Loucy (cell line): ENCODE data around the gene QRICH1.

Experiments
- CTCF ChIP-seq: fragments of 200-600 bp; sonication (generic); conservative IDR thresholded peaks from 2 replicates; pipeline ENCODE4 v1.5.1; 2014; ENCODE audit warnings: mild to moderate bottlenecking, antibody characterized with exemption, low read length
- EZH2phosphoT487 ChIP-seq: fragments of 200-600 bp; IDR thresholded peaks from 2 replicates; pipeline ENCODE4 v1.6.1; 2018; ENCODE audit warnings: antibody characterized with exemption, mild to moderate bottlenecking, moderate library complexity, borderline replicate concordance

DNA sequence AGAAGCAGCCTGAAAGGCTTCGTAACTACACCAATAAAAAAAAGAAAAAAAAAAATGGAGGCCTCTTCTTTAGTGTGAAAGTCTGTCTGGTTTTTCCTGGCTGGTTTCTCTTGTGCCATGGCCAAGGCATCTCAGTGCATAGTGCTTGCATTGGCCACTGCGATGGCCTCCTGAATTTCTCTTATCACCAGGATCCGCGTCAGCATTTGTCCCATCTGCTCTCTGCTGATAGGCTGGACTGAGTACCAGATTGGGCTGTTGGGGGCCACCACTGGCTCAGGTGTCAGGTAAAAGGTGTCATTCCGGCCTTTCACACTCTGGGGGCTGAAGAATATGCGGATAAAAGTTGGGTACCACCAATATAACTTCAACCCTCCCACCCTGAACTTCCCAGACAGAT, 63.5 kb downstream of the QRICH1 start:
- TF ChIP-seq CTCF (no peak), EZH2phosphoT487 (no peak)
